ENCODE measurements around the gene DNAJC6. TPM values are rescaled to one million over a fixed set of nuclear protein-coding genes. Genes with fewer than 3 reads are reported as not detected.

Gene DNAJC6
- total RNA-seq, 6 experiments from 2014 or later, result 0.46 to 2.9 (median 1.2) TPM

GRCh38 chr1:65409816-65410326 lies 100.5 kb downstream of the DNAJC6 start:
- H3K27me3 ChIP-seq, result no peaks in the 10 kb centered on the region
- intact Hi-C loops (cut with DNase I), result no loop called here
- ATAC-seq (no peak), DNase-seq (no peak)
- H3K4me3 ChIP-seq, result no peak overlapping the region
- H3K36me3 ChIP-seq, result no peaks in the 10 kb centered on the region
- WGBS (ENCODE audit: insufficient coverage, low coverage, low lambda C conversion rate, missing lambda C conversion rate), result 95% methylated on average over 4 of the region's 4 CpGs
- TF ChIP-seq POLR2A (IDR thresholded peaks at IDR 0.05) (no peak), CTCF (IDR thresholded peaks at IDR 0.05) (no peak)
- H3K4me1 ChIP-seq, result no peaks in the 10 kb centered on the region
- no peaks in the 10 kb centered on the region for H3K9me3 ChIP-seq
- no peak overlapping the region for H3K27ac ChIP-seq

GRCh38 chr1:65412256-65412983 lies 103.1 kb downstream of the DNAJC6 start:
- Histone ChIP-seq H3K4me1 (no peaks in the 10 kb centered on the region), H3K4me3 (no peak overlapping the region), H3K27me3 (no peaks in the 10 kb centered on the region), H3K36me3 (no peaks in the 10 kb centered on the region), H3K27ac (no peak overlapping the region), H3K9me3 (no peaks in the 10 kb centered on the region)
- no peak for ATAC-seq
- TF ChIP-seq POLR2A (IDR thresholded peaks at IDR 0.05), result no peak
- TF ChIP-seq CTCF (IDR thresholded peaks at IDR 0.05), result no peak
- no peak for DNase-seq
- intact Hi-C loops (cut with DNase I), result no loop called here
- WGBS (ENCODE audit: insufficient coverage, low coverage, low lambda C conversion rate, missing lambda C conversion rate), result 76% methylated on average over 4 of the region's 4 CpGs

- Histone ChIP-seq H3K4me1 (no peaks in the 10 kb centered on the region), H3K9me3 (no peaks in the 10 kb centered on the region), H3K4me3 (no peak overlapping the region), H3K27ac (no peak overlapping the region), H3K36me3 (no peaks in the 10 kb centered on the region), H3K27me3 (no peaks in the 10 kb centered on the region)
- no peak for ATAC-seq
- 90% methylated on average over 3 of the region's 3 CpGs for WGBS (ENCODE audit: insufficient coverage, low coverage, low lambda C conversion rate, missing lambda C conversion rate)
- TF ChIP-seq POLR2A (IDR thresholded peaks at IDR 0.05) (no peak), CTCF (IDR thresholded peaks at IDR 0.05) (no peak)
- intact Hi-C loops (cut with DNase I), result no loop called here
- no peak for DNase-seq
These were observed 103.6 kb downstream of the DNAJC6 start for GRCh38 chr1:65412984-65413375.

- TF ChIP-seq POLR2A (IDR thresholded peaks at IDR 0.05) (no peak), CTCF (IDR thresholded peaks at IDR 0.05) (no peak)
- no peaks in the 10 kb centered on the region for H3K4me1 ChIP-seq
- H3K27me3 ChIP-seq, result no peaks in the 10 kb centered on the region
- intact Hi-C loops (cut with DNase I), result no loop called here
- no peak for ATAC-seq
- H3K36me3 ChIP-seq, result no peaks in the 10 kb centered on the region
- WGBS (ENCODE audit: insufficient coverage, low coverage, low lambda C conversion rate, missing lambda C conversion rate), result 77% methylated on average over 4 of the region's 4 CpGs
- H3K9me3 ChIP-seq, result no peaks in the 10 kb centered on the region
- no peak overlapping the region for H3K4me3 ChIP-seq
- no peak overlapping the region for H3K27ac ChIP-seq
- DNase-seq, result no peak
These were observed 105.2 kb downstream of the DNAJC6 start for GRCh38 chr1:65414538-65414937.
